ENCODE measurements around the gene CYP17A1.

CYP17A1 gene

DNA sequence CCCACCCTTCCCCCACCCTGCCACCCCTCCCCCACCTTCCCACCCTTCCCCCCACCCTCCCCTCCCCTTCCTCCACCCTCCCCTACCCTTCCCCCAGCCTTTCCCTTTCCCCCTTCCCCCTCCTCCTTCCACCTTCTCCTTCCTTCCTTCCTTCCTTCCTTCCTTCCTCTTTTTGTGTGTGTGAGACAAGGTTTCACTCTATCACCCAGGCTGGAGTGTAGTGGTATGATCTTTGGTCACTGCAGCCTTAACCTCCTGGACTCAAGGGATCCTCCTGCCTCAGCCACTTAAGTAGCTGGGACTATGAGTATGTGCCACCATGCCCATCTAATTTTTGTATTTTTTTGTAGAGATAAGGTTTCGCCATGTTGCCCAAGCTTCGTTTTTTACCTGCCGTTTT, 35.2 kb downstream of the CYP17A1 start:
- no peak for DNase-seq

DNA sequence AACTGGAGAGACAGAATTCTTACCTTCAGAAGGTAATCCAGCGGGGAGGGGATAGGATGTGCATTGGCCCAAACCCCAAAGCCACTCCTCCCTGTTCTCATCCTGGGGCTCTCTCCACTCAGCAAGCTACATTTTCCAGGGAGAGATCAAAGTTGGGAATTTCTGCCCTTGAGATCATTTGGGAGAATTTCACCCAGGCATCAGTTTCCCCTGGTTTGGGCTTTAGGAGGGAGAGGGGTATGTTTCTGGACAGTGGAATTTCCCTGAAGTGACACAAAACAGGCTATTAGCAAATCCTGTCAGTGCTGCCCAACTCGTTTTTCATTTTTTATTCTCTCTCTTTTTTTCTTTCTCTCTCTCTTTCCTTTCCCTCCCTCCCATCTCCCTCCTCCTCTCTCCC, 35.7 kb downstream of the CYP17A1 start:
- no peak for DNase-seq

DNA sequence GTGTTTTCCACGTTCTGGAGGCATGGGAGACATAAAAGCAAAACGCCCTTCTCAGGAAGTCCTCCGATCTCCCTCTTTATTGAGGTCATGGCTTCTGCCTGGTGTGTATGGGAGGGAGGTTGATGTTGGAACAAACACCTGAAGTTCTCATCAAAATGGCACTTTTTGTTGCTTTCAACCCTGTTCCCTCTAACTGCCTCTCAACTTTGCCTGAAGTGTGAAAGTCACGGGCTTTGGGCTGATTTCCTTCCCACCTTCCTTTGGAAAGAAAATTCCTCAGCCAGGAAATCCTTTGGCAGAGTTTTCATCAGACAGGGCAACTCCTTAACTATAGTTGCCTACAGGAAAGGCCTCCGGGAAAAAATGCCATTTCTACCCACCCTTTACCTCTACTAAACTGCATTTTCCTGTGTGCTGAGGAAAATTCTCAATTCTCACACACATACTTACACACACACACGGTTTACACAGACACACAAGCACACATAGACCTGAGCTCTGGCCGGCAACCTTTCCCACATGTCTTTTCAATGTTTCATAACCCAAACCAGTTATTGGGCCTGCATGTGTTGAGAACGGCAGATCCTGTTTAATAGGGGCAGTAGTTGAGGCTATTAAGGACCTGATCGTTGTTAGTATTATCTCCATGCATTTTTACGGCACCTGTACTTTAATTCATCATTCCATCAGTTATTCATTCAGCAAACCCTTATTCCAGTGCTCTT, 36.4 kb downstream of the CYP17A1 start:
- DNase-seq, result no peak

DNA sequence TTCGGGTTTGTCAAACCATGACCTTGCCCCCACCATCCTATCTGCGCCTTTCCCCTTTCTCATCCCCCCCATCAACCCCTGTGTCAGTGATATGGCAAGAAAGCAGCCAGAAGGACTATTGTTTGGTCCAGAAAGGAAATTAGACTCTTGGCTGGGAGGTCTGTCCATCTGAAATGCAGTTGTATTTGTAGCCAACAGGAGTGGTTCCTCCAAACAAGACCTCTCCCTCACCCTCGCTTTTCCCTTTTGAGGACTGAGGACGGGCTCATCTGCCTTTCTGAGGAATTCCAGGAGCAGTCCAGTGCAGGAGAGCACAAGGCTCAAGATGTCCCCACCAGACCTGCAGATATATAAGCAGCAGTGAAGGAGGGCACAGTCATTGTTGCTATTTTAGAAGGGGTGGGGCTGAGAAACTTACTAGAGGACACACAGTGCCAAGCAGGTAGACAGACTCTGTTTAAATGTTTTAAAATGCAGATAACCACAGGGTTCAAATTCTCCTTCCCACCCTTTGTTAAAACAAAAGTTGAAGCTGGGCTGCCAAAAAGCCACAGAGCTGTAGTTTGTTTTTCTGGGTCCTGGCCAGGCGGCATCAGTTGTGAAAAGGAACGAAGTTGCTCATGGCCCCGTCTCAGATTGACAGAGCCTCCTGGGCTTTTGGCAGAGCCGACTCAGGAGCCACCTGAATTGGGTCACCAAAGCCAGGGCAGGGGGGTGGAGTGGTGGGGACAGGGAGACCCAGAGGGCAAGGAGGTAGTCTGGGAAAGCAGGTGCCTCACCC, 37.3 kb downstream of the CYP17A1 start:
- DNase-seq, result no peak

DNA sequence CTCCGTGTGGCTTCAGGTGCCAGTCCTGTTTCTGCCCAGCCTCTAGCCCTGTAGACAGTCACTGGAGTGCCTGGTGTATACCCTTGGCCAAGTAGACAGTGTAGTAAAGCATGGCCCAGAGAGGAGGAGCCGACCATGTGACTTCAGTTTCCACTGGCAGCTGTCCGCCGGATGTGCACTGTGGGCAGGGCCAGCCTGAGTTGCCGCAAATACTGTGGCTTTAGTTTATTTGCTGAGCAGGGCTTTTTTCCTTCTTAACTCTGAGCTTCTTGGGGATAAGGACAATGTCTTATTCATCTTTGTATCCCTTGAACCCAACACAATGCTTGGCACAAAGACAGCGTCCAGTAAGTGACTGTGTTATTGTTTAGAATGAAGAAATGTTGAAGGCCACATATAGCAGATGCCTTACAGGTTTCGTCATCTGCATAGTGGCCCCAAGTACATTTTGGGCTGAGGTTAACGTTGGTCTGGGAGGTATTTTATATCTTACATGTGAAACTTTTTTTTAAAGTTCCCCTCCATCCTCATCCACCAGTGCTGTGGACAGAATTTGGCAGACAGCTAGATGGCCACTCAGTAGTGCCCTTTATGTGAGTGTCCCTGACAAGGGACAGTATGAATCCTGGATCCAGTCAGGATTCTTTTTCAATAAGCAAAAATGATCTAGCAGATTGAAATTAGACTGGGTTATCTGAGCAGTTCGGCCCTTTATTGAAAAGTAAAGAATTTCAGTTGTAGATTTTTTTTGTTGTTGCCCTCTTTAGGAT, 40.6 kb downstream of the CYP17A1 start:
- DNase-seq, result no peak

DNA sequence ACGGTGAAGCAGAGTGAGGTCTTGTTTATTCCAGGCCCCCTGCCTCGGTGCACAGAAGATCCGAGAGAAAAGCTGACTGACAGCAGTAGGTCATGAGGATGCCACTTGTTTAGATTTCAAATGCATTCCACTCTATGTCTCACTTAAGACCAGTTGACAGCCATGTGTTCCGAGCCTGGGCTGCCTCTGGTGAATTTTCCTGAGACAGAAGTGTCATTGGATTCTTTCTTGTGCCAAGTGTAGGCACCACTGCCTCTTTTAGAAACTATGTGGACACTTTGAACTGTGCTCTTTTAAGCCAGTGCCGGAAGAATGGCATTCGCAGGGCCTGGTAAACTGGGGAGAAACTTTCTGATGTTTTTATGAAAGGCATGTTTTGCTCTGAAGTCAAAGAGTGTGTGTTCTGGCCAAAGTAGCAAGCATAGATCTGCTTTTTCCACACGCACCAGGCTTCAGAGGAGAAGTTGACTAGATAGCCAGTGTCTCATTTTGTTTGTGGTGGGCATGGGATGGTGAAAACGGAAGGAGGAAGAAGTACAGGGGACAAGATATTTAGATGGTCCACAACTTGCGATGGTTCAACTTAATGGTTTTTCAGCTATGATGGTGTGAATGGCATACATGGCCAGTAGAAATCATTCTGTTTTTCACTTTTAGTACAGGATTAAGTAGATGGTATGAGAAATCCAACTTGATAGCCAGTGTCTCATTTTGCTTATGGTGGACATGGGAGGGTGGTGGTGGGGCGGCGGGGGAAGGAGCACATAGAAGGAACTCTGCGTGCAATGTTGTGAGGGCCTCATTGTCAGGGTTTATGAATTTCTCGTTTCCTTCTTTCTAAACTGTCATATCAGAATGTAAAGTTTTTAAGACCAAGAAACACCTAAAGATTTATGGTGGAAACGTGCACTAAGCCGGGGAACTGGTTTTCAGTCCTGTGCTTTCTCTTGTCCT, 41.5 kb downstream of the CYP17A1 start:
- no peak for DNase-seq

DNA sequence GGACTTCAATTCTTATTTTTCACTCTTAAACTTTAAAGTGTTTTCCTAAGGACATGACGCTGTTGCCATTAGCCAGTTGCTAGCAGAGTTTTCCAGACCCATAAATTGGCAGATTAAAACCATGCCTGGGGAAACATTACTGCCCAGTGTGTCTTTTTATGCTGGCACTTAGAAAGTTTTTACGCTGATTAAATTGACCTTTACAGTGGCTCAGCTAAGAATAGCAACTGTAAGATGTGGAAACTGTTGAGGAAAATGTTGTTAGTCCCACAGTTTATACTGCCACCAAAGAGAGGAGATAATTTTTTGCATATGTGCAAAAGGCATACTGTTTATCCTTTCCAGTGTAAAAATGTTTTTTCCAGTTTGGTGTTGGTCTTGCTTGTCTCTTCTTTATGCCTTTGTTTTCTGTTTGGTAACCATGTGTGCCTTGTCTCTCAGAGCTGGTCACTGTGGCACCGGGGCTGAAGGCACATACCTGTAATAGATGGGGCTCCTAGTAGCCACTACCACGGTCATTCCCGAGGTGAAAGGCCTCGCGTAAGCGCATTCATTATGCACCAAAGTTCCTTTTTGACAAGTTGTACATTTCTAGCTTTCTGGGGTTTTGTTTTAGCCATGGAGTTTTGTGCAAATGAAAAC, 45.3 kb downstream of the CYP17A1 start:
- no peak for DNase-seq

DNA sequence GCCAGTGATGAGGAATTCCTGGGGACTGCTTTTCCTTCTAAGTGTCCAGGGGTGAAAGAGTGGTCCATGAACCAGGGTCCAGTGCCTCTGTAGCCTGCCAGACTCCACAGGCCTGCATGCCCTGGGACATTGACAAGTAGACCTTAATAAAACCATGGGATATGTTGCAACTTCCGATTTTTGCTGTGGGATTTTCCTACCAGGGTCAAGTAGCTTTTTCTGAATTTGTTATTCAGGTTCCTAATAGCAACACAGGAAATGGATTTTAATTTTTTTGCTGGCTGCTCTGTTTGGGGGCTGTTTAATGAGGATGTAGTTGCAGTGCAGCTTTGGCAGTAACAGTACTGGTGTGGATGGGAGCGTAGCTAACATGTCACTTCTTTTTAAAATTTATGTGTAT, 51.4 kb downstream of the CYP17A1 start:
- no peak for DNase-seq

DNA sequence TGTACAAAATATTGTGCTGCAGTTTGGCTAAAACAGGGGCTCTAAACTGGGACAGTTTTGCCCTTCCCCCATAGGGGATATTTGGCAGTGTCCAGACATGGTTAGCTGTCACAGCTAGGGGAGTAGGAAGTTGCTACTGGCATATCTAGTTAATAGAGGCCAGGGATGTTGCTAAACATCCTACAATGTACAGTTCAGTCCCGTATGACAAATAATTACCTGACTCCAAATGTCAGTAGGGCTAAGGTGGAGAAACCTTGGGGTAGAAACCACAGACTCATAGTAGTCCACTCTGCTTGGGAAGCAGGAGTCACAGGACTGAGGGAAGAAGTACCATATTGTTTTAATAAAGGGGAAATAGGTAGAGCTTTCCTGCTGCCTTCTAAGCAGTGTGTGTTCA, 53.6 kb downstream of the CYP17A1 start:
- no peak for DNase-seq

DNA sequence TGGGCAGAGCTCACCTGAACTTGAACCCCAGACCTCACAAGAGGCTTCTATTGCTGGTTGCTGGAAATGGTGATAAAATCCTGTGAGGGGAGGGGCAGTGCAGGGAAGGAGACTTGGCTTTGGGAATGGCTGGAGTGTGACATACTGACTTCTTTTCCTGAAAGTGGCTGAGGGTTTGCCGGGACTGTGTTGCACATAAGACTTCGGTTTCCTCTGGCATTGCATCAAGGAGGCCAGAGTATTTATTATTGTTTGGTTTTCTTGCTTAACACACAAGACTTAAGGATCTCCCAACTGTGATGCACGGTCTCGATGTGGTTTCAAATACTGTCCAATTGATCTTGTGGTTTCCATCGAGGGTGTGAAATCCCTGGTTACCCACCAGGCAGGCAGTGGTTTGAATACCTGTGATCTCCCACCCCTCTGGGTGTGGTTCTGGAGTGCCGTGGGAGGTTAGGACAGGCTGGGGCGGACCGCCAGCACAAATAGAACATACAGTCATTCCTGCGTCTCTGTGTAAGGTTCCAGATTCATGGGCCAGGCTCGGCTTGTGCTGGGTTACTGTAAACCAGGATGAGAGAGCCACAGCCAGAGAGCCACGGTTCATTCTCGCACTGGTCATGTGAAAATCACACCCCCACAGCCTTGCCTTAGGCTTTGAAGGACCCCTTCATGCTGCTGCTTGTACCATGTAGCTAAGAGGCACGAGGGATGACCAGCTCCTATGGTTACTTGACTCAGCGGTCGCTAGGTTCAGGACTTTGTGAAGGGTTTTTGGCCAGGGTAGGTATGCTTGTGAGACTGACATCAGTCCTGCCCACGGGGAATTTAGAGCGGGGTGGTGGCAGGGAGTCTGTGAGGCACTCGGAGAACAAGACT, 54.3 kb downstream of the CYP17A1 start:
- DNase-seq, result no peak

DNA sequence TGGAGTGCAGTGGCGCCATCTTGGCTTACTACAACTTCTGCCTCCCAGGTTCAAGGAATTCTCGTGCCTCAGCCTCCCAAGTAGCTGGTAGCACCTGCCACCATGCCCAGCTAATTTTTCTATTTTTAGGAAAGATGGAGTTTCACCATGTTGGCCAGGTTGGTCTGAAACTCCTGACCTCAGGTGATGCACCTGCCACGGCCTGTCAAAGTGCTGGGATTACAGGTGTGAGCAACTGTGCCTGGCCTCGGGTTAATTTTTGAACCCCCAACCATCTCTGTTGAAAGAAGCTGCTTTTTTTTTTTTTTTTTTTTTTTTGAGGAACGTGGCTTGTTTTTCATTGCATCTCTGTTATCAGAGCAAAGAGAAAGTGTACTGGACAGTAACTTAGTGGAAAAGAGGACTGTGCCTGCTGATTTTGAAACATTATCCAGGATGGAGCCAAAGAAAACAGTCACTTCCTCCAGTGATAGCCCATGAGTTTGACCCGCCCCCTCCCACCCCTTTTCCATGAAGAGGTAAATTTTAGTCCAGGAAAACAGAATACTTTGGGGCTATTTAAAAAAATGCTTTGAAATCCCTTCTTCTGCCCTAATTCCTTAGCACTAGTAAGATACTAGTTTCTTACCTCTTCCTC, 55.2 kb downstream of the CYP17A1 start:
- DNase-seq, result no peak

DNA sequence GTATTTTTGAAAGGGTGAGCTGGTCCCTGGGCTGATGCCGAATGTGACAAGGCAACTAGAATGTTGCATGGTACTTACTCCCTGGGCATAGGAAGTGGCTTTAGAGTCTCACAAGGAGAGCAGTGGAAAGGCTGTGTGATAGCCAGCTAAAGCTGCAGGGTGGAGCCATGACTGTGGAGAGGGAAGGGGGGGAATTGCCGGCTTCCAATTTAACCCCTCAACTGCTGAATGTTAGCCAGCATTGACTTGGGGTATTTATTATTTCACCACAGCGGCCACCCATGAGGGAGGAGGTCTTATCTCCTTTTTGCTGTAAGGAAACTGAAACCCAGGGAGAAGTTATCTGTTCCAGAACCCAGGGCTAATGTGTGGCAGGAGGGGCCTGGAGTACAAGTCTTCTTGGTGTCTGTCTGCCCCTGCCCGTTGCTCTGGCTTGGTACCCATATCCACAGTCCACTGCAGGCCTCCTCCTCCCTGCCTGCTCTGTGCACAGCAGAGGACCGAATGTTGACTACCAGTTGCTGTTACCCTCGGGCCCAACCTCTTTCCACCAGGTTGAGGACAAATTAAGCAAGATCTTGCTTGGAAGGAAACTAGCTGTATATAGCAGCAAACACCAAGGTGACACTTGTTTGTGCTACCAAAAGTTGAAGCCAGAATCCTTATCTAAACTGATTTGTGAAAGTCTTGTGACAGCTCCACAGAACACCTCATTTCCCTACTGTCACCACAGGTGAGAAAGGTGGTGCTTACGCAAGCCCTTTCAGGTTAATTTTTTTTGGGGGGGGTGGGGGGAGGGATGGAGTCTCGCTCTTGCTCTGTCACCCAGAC, 55.9 kb downstream of the CYP17A1 start:
- no peak for DNase-seq

All from NCI-H1048 (cell line).